Measurements from ENCODE around the gene ZNF653.
A peak's percentile ranks its signal among the peaks of the same experiment; 100 is the strongest.

ZNF653 gene

GRCh38 chr19:11510444-11510843, 4.8 kb upstream of the ZNF653 start:
- no peak for DNase-seq

GRCh38 chr19:11507370-11508078, 1.9 kb upstream of the ZNF653 start:
- no peak for DNase-seq

GRCh38 chr19:11506967-11507366, 1.3 kb upstream of the ZNF653 start:
- DNase-seq = no peak

GRCh38 chr19:11506101-11506555, 489 bp upstream of the ZNF653 start:
- no peak for DNase-seq

- DNase-seq = peak; percentile 93 to 97 (median 94)
These were observed 571 bp downstream of the ZNF653 start for GRCh38 chr19:11505032-11505503.

GRCh38 chr19:11504502-11505031, 1.1 kb downstream of the ZNF653 start:
- DNase-seq = no peak

- no peak for DNase-seq
These were observed 5.7 kb downstream of the ZNF653 start for GRCh38 chr19:11499890-11500420.

GRCh38 chr19:11499220-11499726, 6.4 kb downstream of the ZNF653 start:
- DNase-seq = no peak

GRCh38 chr19:11496391-11497163, 9.1 kb downstream of the ZNF653 start:
- peak; percentile 69 to 83 (median 70) for DNase-seq

- no peak for DNase-seq
These were observed 9.8 kb downstream of the ZNF653 start for GRCh38 chr19:11495885-11496284.

- DNase-seq = no peak
These were observed 10.2 kb downstream of the ZNF653 start for GRCh38 chr19:11495481-11495880.

- no peak for DNase-seq
These were observed 10.9 kb downstream of the ZNF653 start for GRCh38 chr19:11494634-11495285.

- no peak for DNase-seq
These were observed 16.3 kb downstream of the ZNF653 start for GRCh38 chr19:11489378-11489777.

- DNase-seq = no peak
These were observed 18.8 kb downstream of the ZNF653 start for GRCh38 chr19:11486661-11487503.

GRCh38 chr19:11485245-11485837, 20.3 kb downstream of the ZNF653 start:
- no peak for DNase-seq

GRCh38 chr19:11483366-11484111, 22.1 kb downstream of the ZNF653 start:
- DNase-seq = no peak

- DNase-seq = peak; percentile 88 to 96 (median 94)
These were observed 23.1 kb downstream of the ZNF653 start for GRCh38 chr19:11482384-11483050.

GRCh38 chr19:11481534-11482383, 23.9 kb downstream of the ZNF653 start:
- DNase-seq = peak; percentile 72 to 88 (median 80)
